Measurements from ENCODE around the gene OXCT1.

DNA sequence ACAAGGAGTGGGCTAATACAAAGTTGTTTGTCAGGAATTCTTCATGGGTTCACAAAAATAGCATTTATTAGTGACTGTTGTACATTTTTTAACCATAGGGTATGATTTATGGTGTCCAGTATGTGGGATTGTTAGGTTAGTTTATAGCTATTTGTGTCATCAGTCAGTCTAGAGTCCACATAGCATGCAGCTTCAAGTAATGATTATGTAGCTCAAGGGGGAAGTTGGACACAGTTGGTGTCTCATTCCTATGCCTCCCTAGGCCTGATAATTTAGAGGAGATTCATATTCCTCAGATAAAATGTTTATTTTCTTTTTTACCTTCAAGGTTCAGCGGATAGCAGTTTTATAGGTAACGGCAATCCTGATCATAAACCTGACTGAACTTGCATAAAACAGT lies 153.8 kb downstream of the OXCT1 start:
- TF ChIP-seq POLR2A (IDR thresholded peaks at IDR 0.05; ENCODE audit: low read depth, low read length) (no peak), RAD21 (IDR thresholded peaks at IDR 0.05; ENCODE audit: low read length) (no peak), SMC3 (IDR thresholded peaks at IDR 0.05; ENCODE audit: low read depth, low read length) (no peak), FOS (IDR thresholded peaks at IDR 0.05; ENCODE audit: low read depth, low read length) (no peak), CEBPB (IDR thresholded peaks at IDR 0.05; ENCODE audit: low read depth, low read length) (no peak), MXI1 (IDR thresholded peaks at IDR 0.05; ENCODE audit: borderline replicate concordance, low read depth, low read length) (no peak), MAZ (IDR thresholded peaks at IDR 0.05; ENCODE audit: borderline replicate concordance, low read depth, low read length) (no peak), BHLHE40 (IDR thresholded peaks at IDR 0.05; ENCODE audit: low read depth, low read length) (no peak), RCOR1 (IDR thresholded peaks at IDR 0.05; ENCODE audit: insufficient replicate concordance, low read length) (no peak), RFX5 (IDR thresholded peaks at IDR 0.05; ENCODE audit: low read depth, low read length) (no peak), ELK1 (IDR thresholded peaks at IDR 0.05; ENCODE audit: borderline replicate concordance, low read depth, low read length) (no peak), CHD1 (IDR thresholded peaks at IDR 0.05; ENCODE audit: low read depth, low read length) (no peak), MAFK (IDR thresholded peaks at IDR 0.05; ENCODE audit: low read depth, low read length) (no peak)
- TF ChIP-seq, protein P1, sequence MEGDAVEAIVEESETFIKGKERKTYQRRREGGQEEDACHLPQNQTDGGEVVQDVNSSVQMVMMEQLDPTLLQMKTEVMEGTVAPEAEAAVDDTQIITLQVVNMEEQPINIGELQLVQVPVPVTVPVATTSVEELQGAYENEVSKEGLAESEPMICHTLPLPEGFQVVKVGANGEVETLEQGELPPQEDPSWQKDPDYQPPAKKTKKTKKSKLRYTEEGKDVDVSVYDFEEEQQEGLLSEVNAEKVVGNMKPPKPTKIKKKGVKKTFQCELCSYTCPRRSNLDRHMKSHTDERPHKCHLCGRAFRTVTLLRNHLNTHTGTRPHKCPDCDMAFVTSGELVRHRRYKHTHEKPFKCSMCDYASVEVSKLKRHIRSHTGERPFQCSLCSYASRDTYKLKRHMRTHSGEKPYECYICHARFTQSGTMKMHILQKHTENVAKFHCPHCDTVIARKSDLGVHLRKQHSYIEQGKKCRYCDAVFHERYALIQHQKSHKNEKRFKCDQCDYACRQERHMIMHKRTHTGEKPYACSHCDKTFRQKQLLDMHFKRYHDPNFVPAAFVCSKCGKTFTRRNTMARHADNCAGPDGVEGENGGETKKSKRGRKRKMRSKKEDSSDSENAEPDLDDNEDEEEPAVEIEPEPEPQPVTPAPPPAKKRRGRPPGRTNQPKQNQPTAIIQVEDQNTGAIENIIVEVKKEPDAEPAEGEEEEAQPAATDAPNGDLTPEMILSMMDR (conservative IDR thresholded peaks at IDR 0.05; ENCODE audit: low read depth, low read length), result no peak
